ENCODE data around the gene HIP1R.
A peak's percentile ranks its signal among the peaks of the same experiment; 100 is the strongest.
"Not testable (repeated sequence)": the region's sequence is repeated elsewhere in the genome, so short reads cannot be mapped to it uniquely, and the experiment has no call there.

HIP1R gene

GRCh38 chr12:122894193-122895121 lies 59.2 kb downstream of the HIP1R start:
- H3K27ac ChIP-seq (ENCODE audit: low read depth in 2 of 2, low read length in 2 of 2) = peak overlapping the region; percentile 87
- peaks cover 47 to 65% of the 10 kb centered on the region in 2 donors for H3K4me1 ChIP-seq (ENCODE audit: control insufficient read depth in 2 of 2, insufficient read depth in 2 of 2, low read length in 2 of 2)
- no peaks in the 10 kb centered on the region for H3K36me3 ChIP-seq (ENCODE audit: control insufficient read depth in 2 of 2, insufficient read depth in 2 of 2, low read length in 2 of 2)
- H3K27me3 ChIP-seq (ENCODE audit: control insufficient read depth in 2 of 2, insufficient read depth in 2 of 2, low read length in 2 of 2) = no peaks in the 10 kb centered on the region
- H3K4me3 ChIP-seq (ENCODE audit: low read length in 2 of 2) = peak overlapping the region; percentile 89 to 97
- H3K9ac ChIP-seq (ENCODE audit: low read depth in 1 of 2, low read length in 2 of 2) = peak overlapping the region; percentile 86 to 99
- H3K9me3 ChIP-seq (ENCODE audit: control insufficient read depth in 2 of 2, low read length in 2 of 2) = no peaks in the 10 kb centered on the region

GRCh38 chr12:122895320-122895703 lies 60.1 kb downstream of the HIP1R start:
- Histone ChIP-seq H3K27ac (ENCODE audit: low read depth in 2 of 2, low read length in 2 of 2) (peak overlapping the region; percentile 87), H3K4me1 (ENCODE audit: control insufficient read depth in 2 of 2, insufficient read depth in 2 of 2, low read length in 2 of 2) (peaks cover 42 to 59% of the 10 kb centered on the region in 2 donors), H3K4me3 (ENCODE audit: low read length in 2 of 2) (peak overlapping the region; percentile 89 to 97), H3K36me3 (ENCODE audit: control insufficient read depth in 2 of 2, insufficient read depth in 2 of 2, low read length in 2 of 2) (no peaks in the 10 kb centered on the region), H3K9me3 (ENCODE audit: control insufficient read depth in 2 of 2, low read length in 2 of 2) (no peaks in the 10 kb centered on the region), H3K27me3 (ENCODE audit: control insufficient read depth in 2 of 2, insufficient read depth in 2 of 2, low read length in 2 of 2) (no peaks in the 10 kb centered on the region), H3K9ac (ENCODE audit: low read depth in 1 of 2, low read length in 2 of 2) (peak overlapping the region; percentile 86 to 99)

GRCh38 chr12:122895704-122896636 lies 60.7 kb downstream of the HIP1R start, which contains the start of gene VPS37B:
Gene VPS37B (minus strand): TSS chr12:122896124. CDS start chr12:122896062, 62 bp downstream.
- Histone ChIP-seq H3K27me3 (ENCODE audit: control insufficient read depth in 2 of 2, insufficient read depth in 2 of 2, low read length in 2 of 2) (no peaks in the 10 kb centered on the region), H3K9ac (ENCODE audit: low read depth in 1 of 2, low read length in 2 of 2) (peak within 1 kb of the TSS; percentile 86 to 99), H3K4me3 (ENCODE audit: low read length in 2 of 2) (peak within 1 kb of the TSS; percentile 89 to 97), H3K36me3 (ENCODE audit: control insufficient read depth in 2 of 2, insufficient read depth in 2 of 2, low read length in 2 of 2) (no peaks in the 10 kb centered on the region), H3K4me1 (ENCODE audit: control insufficient read depth in 2 of 2, insufficient read depth in 2 of 2, low read length in 2 of 2) (peaks cover 38 to 52% of the 10 kb centered on the region in 2 donors), H3K27ac (ENCODE audit: low read depth in 2 of 2, low read length in 2 of 2) (peak within 1 kb of the TSS; percentile 87), H3K9me3 (ENCODE audit: control insufficient read depth in 2 of 2, low read length in 2 of 2) (no peaks in the 10 kb centered on the region)

- Histone ChIP-seq H3K27ac (ENCODE audit: low read depth in 2 of 2, low read length in 2 of 2) (peak overlapping the region; percentile 87), H3K4me3 (ENCODE audit: low read length in 2 of 2) (no peak overlapping the region), H3K4me1 (ENCODE audit: control insufficient read depth in 2 of 2, insufficient read depth in 2 of 2, low read length in 2 of 2) (peaks cover 31 to 45% of the 10 kb centered on the region in 2 donors), H3K9ac (ENCODE audit: low read depth in 1 of 2, low read length in 2 of 2) (no peak overlapping the region), H3K9me3 (ENCODE audit: control insufficient read depth in 2 of 2, low read length in 2 of 2) (no peaks in the 10 kb centered on the region), H3K27me3 (ENCODE audit: control insufficient read depth in 2 of 2, insufficient read depth in 2 of 2, low read length in 2 of 2) (no peaks in the 10 kb centered on the region), H3K36me3 (ENCODE audit: control insufficient read depth in 2 of 2, insufficient read depth in 2 of 2, low read length in 2 of 2) (no peaks in the 10 kb centered on the region)
These were observed 61.4 kb downstream of the HIP1R start for GRCh38 chr12:122896662-122897061.

GRCh38 chr12:122899887-122900286 lies 64.6 kb downstream of the HIP1R start:
- no peak overlapping the region for H3K4me3 ChIP-seq (ENCODE audit: low read length in 2 of 2)
- peak overlapping the region in 1 of 2 donors; percentile 35 for H3K27ac ChIP-seq (ENCODE audit: low read depth in 2 of 2, low read length in 2 of 2)
- no peaks in the 10 kb centered on the region for H3K36me3 ChIP-seq (ENCODE audit: control insufficient read depth in 2 of 2, insufficient read depth in 2 of 2, low read length in 2 of 2)

GRCh38 chr12:122902854-122903692 lies 67.8 kb downstream of the HIP1R start:
- Histone ChIP-seq H3K27me3 (ENCODE audit: control insufficient read depth in 2 of 2, insufficient read depth in 2 of 2, low read length in 2 of 2) (no peaks in the 10 kb centered on the region), H3K27ac (ENCODE audit: low read depth in 2 of 2, low read length in 2 of 2) (peak overlapping the region; percentile 64 to 78), H3K9ac (ENCODE audit: low read depth in 1 of 2, low read length in 2 of 2) (peak overlapping the region in 1 of 2 donors; percentile 39), H3K4me3 (ENCODE audit: low read length in 2 of 2) (peak overlapping the region in 1 of 2 donors; percentile 39), H3K4me1 (ENCODE audit: control insufficient read depth in 2 of 2, insufficient read depth in 2 of 2, low read length in 2 of 2) (peaks cover 9 to 22% of the 10 kb centered on the region in 2 donors), H3K36me3 (ENCODE audit: control insufficient read depth in 2 of 2, insufficient read depth in 2 of 2, low read length in 2 of 2) (no peaks in the 10 kb centered on the region), H3K9me3 (ENCODE audit: control insufficient read depth in 2 of 2, low read length in 2 of 2) (no peaks in the 10 kb centered on the region)

More at GRCh38 chr12:122899887-122900286, 64.6 kb downstream of the HIP1R start:
- Histone ChIP-seq H3K9ac (ENCODE audit: low read depth in 1 of 2, low read length in 2 of 2) (no peak overlapping the region), H3K27me3 (ENCODE audit: control insufficient read depth in 2 of 2, insufficient read depth in 2 of 2, low read length in 2 of 2) (no peaks in the 10 kb centered on the region), H3K4me1 (ENCODE audit: control insufficient read depth in 2 of 2, insufficient read depth in 2 of 2, low read length in 2 of 2) (peaks cover 10 to 21% of the 10 kb centered on the region in 2 donors), H3K9me3 (ENCODE audit: control insufficient read depth in 2 of 2, low read length in 2 of 2) (no peaks in the 10 kb centered on the region)

GRCh38 chr12:122903693-122904034 lies 68.4 kb downstream of the HIP1R start:
- peak overlapping the region; percentile 64 to 78 for H3K27ac ChIP-seq (ENCODE audit: low read depth in 2 of 2, low read length in 2 of 2)
- no peaks in the 10 kb centered on the region for H3K36me3 ChIP-seq (ENCODE audit: control insufficient read depth in 2 of 2, insufficient read depth in 2 of 2, low read length in 2 of 2)
- peak overlapping the region in 1 of 2 donors; percentile 39 for H3K9ac ChIP-seq (ENCODE audit: low read depth in 1 of 2, low read length in 2 of 2)
- H3K9me3 ChIP-seq (ENCODE audit: control insufficient read depth in 2 of 2, low read length in 2 of 2) = no peaks in the 10 kb centered on the region
- no peak overlapping the region for H3K4me3 ChIP-seq (ENCODE audit: low read length in 2 of 2)
- no peaks in the 10 kb centered on the region for H3K27me3 ChIP-seq (ENCODE audit: control insufficient read depth in 2 of 2, insufficient read depth in 2 of 2, low read length in 2 of 2)
- H3K4me1 ChIP-seq (ENCODE audit: control insufficient read depth in 2 of 2, insufficient read depth in 2 of 2, low read length in 2 of 2) = peaks cover 6 to 21% of the 10 kb centered on the region in 2 donors

GRCh38 chr12:122905258-122905657 lies 70.0 kb downstream of the HIP1R start:
- H3K4me3 ChIP-seq (ENCODE audit: low read length in 2 of 2); H3K27me3 ChIP-seq (ENCODE audit: control insufficient read depth in 2 of 2, insufficient read depth in 2 of 2, low read length in 2 of 2); H3K9ac ChIP-seq (ENCODE audit: low read depth in 1 of 2, low read length in 2 of 2); H3K27ac ChIP-seq (ENCODE audit: low read depth in 2 of 2, low read length in 2 of 2); H3K36me3 ChIP-seq (ENCODE audit: control insufficient read depth in 2 of 2, insufficient read depth in 2 of 2, low read length in 2 of 2); H3K9me3 ChIP-seq (ENCODE audit: control insufficient read depth in 2 of 2, low read length in 2 of 2): not testable (repeated sequence)
- H3K4me1 ChIP-seq (ENCODE audit: control insufficient read depth in 2 of 2, insufficient read depth in 2 of 2, low read length in 2 of 2) = peaks cover 13 to 28% of the 10 kb centered on the region in 2 donors

GRCh38 chr12:122908915-122909314 lies 73.7 kb downstream of the HIP1R start:
- Histone ChIP-seq H3K9me3 (ENCODE audit: control insufficient read depth in 2 of 2, low read length in 2 of 2) (no peaks in the 10 kb centered on the region), H3K9ac (ENCODE audit: low read depth in 1 of 2, low read length in 2 of 2) (no peak overlapping the region), H3K27ac (ENCODE audit: low read depth in 2 of 2, low read length in 2 of 2) (peak overlapping the region; percentile 75 to 83), H3K27me3 (ENCODE audit: control insufficient read depth in 2 of 2, insufficient read depth in 2 of 2, low read length in 2 of 2) (no peaks in the 10 kb centered on the region), H3K4me3 (ENCODE audit: low read length in 2 of 2) (no peak overlapping the region), H3K36me3 (ENCODE audit: control insufficient read depth in 2 of 2, insufficient read depth in 2 of 2, low read length in 2 of 2) (no peaks in the 10 kb centered on the region), H3K4me1 (ENCODE audit: control insufficient read depth in 2 of 2, insufficient read depth in 2 of 2, low read length in 2 of 2) (peaks cover 10 to 23% of the 10 kb centered on the region in 2 donors)

All from mucosa of rectum (tissue), 2 donors.